GM19467 (cell line): ENCODE measurements around the gene MAST3.

Experiments used
- ATAC-seq: cut with Tn5 transposase; IDR thresholded peaks from one replicate; pipeline ENCODE4 v1.9.1; 2021; ENCODE audit warnings: mild to moderate bottlenecking, moderate library complexity; ENCODE audit not compliant: unreplicated experiment

MAST3 gene

DNA sequence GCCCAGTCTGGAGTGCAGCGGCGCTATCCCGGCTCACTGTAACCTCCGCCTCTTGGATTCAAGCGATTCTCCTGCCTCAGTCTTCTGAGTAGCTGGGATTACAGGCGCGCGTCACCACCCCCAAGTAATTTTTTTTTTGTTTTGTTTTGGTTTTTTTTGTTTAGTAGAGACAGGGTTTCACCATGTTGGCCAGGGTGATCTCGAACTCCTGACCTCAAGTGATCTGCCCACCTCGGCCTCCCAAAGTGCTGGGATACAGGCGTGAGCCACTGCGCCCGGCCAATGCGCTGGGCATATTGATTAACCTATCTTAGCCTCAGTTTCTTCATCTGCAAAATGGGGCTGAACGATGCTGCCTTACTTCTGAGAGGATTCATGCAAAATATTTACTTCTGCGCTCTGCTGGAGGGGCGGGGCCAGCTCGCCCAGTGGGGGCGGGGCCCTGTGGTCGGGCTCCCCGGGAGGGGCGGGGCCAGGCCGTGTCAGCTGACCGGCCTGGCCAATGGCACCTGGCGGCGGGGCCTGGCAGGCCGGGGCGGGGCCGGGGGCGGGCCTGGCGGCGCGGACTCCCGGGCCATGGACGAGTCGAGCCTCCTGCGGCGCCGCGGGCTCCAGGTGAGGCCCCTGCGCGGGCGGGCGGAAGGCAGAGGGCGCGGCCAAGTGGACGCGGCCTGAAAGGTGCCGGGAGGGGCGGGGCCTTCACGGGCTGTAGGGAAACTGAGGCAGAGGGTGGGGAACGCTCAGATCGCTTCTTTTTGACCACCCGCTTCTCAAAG lies at the start of gene MAST3:
TSS of gene MAST3 (plus strand) at position 562 of the 776 bp plus-strand sequence. CDS start at position 577, 15 bp downstream.
- ATAC-seq = peak; percentile 47

DNA sequence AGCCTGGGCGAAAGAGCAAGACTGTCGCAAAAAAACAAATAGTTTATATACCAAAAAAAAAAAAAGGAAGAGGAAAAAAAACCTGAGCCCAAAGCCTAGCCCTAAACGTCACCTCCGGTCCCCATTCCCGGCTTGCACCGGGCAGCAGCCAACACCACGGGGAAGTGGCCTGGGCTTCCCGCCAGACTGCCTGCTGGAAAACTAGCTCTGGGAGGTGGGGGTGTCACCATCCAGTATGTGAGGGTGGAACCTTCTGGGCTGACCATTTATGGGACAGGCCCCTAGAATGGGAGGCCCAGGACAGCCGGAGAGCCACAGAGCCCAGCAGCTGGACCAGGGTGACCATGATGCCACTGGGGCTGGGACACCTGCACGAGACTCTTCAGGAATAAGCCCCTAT lies 48.2 kb upstream of the MAST3 start:
- ATAC-seq = no peak

GRCh38 chr19:18051887-18052286 lies 45.7 kb upstream of the MAST3 start:
- no peak for ATAC-seq

DNA sequence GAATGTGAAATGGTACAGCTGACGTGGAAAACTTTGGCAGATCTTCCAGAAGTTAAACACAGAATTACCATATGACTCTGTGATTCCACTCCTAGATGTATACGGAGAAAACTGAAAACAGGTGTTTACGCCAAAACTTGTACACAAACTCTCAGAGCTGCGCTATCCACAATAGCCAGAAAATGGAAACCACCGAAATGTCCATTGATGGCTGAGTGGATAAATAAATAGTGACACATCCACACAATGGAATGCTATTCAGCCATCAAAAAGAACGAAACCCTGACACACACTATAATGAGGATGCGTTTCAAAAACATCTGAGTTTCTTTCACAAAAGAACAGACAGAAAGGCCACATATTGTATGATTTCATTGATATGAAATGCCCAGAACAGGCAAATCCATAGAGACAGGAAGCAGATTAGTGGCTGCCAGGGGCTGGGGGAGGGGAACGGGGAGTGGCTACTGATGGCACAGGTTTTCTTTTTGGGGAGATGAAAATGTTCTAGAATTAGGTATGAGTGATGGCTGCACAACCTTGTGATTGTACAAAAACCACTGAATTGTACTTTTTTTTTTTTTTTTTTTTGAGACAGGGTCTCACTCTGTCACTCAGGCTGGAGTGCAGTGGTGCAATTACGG lies 43.9 kb upstream of the MAST3 start:
- no peak for ATAC-seq

- no peak for ATAC-seq
These were observed 41.6 kb upstream of the MAST3 start for GRCh38 chr19:18055967-18056366.

GRCh38 chr19:18057557-18057956 lies 40.0 kb upstream of the MAST3 start:
- ATAC-seq = no peak

DNA sequence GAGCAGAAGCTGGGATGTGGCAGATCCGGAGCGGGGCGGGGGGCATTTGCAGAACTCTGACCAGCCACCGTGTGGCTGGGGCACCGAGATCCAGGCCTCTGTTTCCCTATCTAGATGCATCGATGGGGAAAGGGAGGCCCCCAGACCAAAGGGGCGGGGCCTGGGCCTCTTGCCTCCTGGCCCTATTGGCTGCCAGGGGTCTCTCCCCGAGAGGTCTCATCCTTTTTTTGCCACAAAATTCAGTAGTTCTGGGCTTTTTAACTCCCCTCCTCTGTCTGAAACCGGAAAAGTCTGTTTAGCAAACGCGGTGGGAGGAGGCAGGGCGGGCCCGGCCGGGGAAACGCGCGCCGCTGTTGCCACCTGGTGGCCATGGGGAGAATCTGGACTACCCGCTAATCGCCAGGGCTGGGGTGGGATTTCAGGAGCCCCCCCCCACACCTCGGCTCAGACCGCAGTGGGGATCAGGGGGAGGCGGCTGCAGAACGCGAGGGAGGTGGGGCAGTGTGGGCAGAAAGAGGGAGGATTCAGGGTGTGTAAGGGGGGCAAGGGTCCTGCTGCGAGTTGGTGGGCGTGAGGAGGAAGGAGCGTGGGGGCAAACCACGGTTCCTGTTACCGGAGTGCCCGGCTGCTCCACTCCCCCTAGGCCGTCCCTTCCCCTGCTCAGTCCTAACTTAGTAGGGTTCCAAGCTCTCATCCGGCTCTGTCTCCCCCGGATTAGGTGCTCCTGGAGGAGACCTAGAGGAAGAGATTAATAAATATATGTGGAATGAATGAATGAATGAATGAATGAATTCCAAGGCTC lies 39.2 kb upstream of the MAST3 start:
- no peak for ATAC-seq

GRCh38 chr19:18059297-18059696 lies 38.3 kb upstream of the MAST3 start:
- ATAC-seq = no peak

DNA sequence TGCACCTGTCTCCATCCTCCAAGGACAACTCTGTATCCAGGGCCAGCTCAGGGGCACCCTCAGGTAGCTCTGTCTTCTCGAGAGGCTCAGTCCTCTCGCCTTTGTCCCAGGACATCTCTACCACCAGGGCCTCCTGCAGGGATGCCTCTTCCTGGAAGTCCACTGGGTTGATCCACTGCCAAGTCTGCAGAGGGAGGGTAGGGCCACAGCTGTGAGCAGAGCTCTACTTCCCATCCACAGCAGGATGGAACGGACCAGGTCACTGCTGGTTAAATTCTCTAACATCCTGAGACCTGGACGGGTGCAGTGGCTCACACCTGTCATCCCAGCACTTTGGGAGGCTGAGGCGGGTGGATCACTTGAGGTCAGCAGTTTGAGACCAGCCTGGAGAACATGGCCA lies 37.7 kb upstream of the MAST3 start:
- no peak for ATAC-seq

GRCh38 chr19:18060472-18060871 lies 37.1 kb upstream of the MAST3 start:
- no peak for ATAC-seq

DNA sequence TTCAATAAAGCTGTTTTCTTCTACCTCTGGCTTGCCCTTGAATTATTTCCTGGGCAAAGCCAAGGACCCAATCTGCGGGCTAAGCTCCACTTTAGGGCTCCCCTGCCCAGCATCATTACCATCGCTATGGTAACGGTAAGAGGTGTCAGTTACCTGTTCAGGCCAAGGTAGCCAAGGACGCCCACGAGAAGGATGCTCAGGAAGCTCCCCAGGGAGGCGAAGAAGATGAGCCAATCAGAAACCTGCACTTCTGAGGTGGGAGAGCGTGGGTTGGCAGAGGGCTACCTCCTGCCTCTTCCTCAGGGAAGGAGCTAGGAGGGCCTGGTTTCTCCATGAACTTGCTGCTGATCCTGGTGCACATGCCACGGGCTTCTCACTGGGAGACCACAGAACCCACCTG lies 35.5 kb upstream of the MAST3 start:
- ATAC-seq = no peak

DNA sequence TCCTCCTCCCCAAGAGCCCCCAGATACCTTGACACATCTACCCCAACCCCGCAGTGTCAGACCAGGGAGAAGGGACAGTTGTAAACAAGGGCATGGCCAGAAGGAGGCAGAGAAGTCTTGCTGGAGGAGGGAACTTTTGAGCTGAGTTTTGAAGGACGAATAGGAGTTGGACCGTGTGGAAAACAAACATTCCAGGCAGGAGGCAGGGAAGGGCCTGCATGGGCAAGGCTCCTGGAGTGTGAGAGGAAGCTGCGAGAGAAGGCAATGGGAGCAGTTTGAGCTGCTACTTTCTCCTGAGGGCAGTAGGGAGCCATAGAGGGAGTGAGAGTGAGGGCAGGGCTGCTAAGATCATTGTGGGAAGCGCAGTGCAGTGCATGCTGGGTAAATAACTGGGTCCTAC lies 34.1 kb upstream of the MAST3 start:
- no peak for ATAC-seq

- ATAC-seq = no peak
These were observed 32.4 kb upstream of the MAST3 start for GRCh38 chr19:18065173-18065495.

- no peak for ATAC-seq
These were observed 29.2 kb upstream of the MAST3 start for GRCh38 chr19:18068395-18068794.

DNA sequence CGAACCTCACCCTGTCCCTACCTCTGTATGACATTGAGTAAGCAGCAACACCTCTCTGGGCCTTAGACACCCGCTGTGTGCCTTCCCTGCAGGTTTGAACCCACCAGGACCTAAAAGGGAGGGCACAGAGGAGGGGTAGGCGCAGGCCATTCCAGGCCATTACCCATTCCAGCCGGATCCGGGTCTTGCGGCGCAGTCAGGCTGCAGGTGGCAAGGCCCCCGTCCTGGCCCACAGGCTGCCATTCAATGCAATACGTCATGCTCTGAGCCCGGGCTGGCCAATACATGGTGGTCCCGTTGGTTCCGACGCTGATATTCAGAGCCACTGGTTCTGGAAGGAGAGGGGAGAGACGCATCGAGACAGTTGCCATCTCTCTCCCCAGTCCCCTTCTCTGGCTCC lies 28.2 kb upstream of the MAST3 start:
- no peak for ATAC-seq

GRCh38 chr19:18070181-18070580 lies 27.4 kb upstream of the MAST3 start:
- ATAC-seq = no peak

- no peak for ATAC-seq
These were observed 25.2 kb upstream of the MAST3 start for GRCh38 chr19:18072335-18072734.

- no peak for ATAC-seq
These were observed 24.4 kb upstream of the MAST3 start for GRCh38 chr19:18073197-18073596.

DNA sequence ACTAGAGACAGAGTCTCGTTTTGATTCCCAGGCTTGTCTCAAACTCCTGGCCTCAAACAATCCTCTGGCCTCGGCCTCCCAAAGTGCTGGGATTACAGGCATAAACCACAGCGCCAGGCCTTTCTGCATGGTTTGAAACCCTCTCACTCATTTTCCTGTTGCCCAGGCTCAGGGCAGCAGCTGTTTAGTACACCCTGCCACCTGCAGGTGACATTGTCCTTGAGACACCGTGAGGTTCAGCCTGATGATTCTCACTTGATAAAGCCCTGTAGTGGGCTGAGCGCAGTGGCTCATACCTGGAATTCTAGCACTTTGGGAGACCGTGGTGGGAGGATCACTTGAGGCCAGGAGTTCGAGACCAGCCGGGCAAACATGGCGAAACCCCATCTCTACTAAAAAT lies 23.4 kb upstream of the MAST3 start:
- ATAC-seq = no peak

- no peak for ATAC-seq
These were observed 13.5 kb upstream of the MAST3 start for GRCh38 chr19:18083929-18084684.
